GM19238 (cell line): ENCODE measurements around the gene TPPP2.
A peak's percentile ranks its signal among the peaks of the same experiment; 100 is the strongest.
"Not testable (repeated sequence)": the region's sequence is repeated elsewhere in the genome, so short reads cannot be mapped to it uniquely, and the experiment has no call there.

Source experiments
- DNase-seq: peaks from one replicate; pipeline ENCODE4 v3.0.0; 2011; ENCODE audit warnings: low spot score; ENCODE audit not compliant: insufficient read length

Gene TPPP2

DNA sequence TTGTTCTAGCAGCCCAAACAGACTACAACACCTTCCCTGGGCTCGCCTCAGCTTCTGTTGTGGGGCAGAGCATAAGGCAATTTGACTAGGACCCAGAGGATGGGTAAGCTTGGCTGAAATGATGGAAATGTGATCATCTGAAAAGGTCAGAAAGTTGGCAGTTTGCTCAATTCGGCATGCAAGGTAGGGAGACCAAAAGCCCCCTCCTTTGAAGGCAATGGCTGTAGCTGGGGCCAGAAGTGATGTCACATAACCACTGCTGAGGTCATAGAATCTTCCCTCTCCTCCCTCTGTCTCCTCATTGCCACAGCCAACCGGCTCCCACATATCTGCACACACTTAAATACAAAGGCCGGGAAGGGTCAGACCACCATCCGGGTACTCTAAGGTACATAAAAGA, at the start of gene TPPP2:
TSS of gene TPPP2 (plus strand) at position 301 of the 400 bp plus-strand sequence. CDS start 365 bp downstream, outside the sequence.
- no peak for DNase-seq

DNA sequence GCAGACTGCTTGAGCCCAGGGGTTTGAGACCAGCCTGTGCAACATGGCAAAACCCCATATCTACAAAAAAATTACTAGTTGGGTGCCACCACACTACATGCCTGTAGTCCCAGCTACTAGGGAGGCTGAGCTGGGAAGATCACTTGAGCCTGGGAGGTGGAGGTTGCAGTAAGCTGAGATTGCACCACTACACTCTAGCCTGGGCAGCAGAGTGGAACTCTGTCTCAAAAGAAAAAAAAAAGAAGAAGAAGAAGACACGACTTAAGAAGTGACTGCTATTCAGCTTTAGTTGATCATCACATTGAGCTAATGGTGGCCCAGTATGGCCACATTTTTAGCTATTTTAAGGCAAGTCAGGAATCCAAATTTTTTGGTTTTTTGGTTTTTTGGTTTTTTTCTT, 49.1 kb upstream of the TPPP2 start:
- DNase-seq: no peak

GRCh38 chr14:20982646-20983369, 47.2 kb upstream of the TPPP2 start:
- no peak for DNase-seq

GRCh38 chr14:20985650-20986049, 44.4 kb upstream of the TPPP2 start:
- not testable (repeated sequence) for DNase-seq

- no peak for DNase-seq
Measured at GRCh38 chr14:20986811-20987210, 43.2 kb upstream of the TPPP2 start.

DNA sequence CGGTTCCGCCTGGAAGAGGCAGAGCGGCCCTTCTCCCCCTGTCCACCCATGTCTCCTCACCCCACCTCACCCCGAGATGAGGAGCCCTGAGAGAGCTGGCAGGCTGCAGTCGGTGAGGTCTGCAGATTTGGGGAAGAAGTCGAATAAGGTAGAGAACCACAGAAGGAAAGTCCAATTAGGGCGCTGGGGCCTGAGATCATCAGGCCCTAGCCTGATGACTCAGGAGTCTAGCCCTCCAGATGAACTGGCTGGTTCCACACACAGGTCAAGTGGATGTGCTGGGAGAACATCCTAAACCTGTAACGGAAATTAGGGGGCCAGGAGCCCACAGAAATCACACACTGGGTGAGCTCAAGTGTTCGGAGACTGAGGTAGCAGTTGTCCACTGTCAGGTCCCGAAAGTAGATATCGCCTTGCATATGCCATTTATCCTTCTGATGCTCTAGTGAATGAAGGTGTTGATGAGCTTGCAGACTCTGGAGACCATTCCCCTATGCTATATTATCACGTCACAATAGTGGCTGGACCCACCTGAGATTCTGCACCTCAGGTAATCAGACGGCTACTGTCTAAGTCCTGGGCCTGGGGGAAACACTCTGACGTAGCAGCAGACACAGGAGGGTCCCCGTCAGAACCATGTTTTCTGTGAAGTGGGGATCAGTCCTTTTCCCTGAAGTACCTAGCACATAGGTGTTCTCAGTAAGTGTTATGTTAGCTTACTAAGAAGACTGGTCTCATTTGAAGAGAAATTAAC, 41.1 kb upstream of the TPPP2 start:
- no peak for DNase-seq

DNA sequence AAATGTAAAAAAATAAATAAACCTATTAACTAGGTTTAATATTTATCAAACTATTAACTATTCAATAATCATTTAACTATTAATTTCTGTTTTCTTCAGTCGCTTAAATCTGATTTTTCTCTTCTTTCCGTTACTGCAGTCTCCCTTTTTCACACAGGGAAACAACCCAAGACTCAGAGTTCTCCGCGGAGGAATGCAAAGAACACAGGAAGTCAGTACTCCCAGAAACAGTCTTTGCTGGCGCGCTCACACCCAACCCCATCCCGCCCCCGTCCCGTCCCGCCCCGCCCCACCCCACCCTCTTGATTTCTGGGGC, 40.6 kb upstream of the TPPP2 start:
- no peak for DNase-seq

GRCh38 chr14:20989787-20990600, 40.0 kb upstream of the TPPP2 start, which contains the start of gene METTL17:
TSS of gene METTL17 (plus strand) at chr14:20989980. CDS start at chr14:20990003, 23 bp downstream.
- peak; percentile 85 for DNase-seq

DNA sequence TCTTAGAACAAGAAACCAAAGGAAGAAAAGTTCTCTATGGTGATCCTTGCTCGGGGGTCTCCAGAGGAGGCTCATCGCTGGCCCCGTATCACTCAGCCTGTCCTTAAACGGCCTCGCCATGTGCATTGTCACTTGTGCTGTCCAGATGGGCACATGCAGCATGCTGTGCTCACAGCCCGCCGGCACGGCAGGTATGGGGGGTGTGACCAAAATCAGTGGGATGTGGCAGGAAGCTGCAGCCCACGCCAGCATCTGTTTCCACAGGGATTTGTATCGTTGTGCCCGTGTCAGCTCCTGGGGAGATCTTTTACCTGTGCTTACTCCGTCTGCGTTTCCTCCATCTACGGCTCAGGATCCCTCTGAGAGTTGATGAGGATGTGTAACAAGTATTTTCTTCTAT, 33.5 kb upstream of the TPPP2 start:
- no peak for DNase-seq

GRCh38 chr14:20997115-20997514, 32.9 kb upstream of the TPPP2 start:
- DNase-seq: no peak

GRCh38 chr14:20997564-20997963, 32.5 kb upstream of the TPPP2 start:
- DNase-seq: no peak

DNA sequence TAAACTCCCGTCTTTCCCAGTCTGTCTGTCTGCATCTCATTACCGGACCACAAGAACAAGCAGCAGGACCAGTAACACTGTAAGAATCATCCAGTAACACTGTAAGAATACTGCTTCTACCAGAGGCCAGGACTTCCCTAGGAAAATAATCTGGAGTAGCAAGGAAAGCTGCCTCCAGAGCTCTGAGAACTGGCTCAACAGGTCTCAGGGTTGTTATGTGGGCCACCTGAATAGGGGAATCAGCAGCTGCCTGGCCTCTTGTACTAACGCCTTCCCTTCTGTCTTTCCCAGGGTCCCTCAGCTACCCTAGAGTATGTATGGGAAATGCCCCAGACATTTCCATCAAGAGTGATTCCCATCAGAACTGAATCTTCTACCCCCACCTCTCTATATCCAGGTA, 31.9 kb upstream of the TPPP2 start:
- no peak for DNase-seq

- no peak for DNase-seq
Measured at GRCh38 chr14:20998674-20999366, 31.2 kb upstream of the TPPP2 start, which contains the start of gene SLC39A2. TSS of gene SLC39A2 (plus strand) at chr14:20999293. CDS start at chr14:20999447, 154 bp downstream.

GRCh38 chr14:20999591-20999990, 30.4 kb upstream of the TPPP2 start:
- DNase-seq: no peak

DNA sequence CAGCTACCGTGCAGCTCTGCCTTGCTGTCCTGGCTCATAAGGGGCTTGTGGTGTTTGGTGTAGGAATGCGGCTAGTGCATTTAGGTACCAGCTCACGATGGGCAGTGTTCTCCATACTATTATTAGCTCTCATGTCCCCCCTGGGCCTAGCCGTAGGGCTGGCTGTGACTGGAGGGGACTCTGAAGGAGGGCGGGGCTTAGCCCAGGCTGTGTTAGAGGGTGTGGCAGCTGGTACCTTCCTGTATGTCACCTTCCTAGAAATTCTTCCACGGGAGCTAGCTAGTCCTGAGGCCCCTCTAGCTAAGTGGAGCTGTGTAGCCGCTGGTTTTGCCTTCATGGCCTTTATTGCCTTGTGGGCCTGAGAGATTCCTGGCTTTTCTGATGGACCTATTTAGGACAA, 28.8 kb upstream of the TPPP2 start:
- no peak for DNase-seq

GRCh38 chr14:21003788-21004346, 26.1 kb upstream of the TPPP2 start:
- no peak for DNase-seq

DNA sequence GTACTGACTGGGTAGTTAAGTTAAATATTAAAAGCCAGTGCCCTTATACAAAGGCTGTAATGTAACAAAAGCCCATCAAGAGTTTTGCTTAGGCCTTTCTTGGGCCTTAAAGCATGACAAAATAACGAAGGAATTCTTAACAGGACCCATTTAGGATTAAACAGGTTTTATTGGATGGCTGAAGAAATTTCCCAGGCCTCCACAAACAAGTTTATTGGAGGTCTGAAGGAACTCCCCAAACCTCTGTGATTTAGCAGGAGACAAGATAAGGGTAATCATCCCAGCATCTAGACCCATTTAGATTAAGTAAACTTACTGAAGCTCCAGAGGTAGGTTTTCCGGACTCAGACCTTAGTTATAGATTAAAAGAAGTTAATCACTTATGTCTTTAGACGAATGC, 20.3 kb upstream of the TPPP2 start:
- not testable (repeated sequence) for DNase-seq

- no peak for DNase-seq
Measured at GRCh38 chr14:21011136-21011535, 18.9 kb upstream of the TPPP2 start.

GRCh38 chr14:21014761-21015190, 15.2 kb upstream of the TPPP2 start:
- peak; percentile 48 for DNase-seq

DNA sequence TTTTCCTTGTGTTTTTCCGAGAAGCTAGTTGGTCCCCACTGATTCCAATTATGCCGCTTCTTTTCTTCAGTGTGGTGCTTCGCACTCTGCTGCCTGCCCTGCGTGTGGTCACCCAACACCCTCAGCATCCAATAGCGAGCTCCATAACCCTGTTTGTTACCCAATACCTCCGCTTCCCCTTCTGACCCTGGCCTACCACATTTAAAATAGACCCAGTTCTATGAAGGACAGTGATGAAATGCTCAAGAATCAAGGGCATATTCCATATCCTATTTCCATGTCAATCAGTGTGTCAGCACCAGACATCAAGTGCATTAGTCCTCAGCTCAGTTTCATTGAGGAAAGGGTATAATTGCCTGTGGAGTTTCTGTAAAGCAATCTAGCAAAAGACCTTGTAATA, 14.7 kb upstream of the TPPP2 start:
- DNase-seq: no peak
